H1 (cell line): ENCODE data around the gene OTOL1. TPM values are rescaled to one million over a fixed set of nuclear protein-coding genes. Genes with fewer than 3 reads are reported as not detected.

Experiments
- CTCF ChIA-PET: fragments of 300-600 bp; sonication (Branson Sonifier 250); formaldehyde crosslinking; loops from one replicate; lab custom pipeline; 2021; ENCODE audit not compliant: partially characterized antibody; lab: Charles Lee
- POLR2A ChIA-PET: fragments of 300-600 bp; sonication (Branson Sonifier 250); formaldehyde crosslinking; loops from one replicate; lab custom pipeline; 2021; ENCODE audit warnings: inconsistent platforms; ENCODE audit not compliant: partially characterized antibody; lab: Charles Lee
- DNase-seq, 2 experiments: peaks; one replicate each; pipeline versions ENCODE4 v3.0.0 to v3.0.0-alpha.2; 2010 to 2022; ENCODE audit warnings: low spot score in 2 of 2, low read depth in 1 of 2, mixed read lengths in 1 of 2
- FAIRE-seq: peaks from 2 replicates; lab custom pipeline; 2011; peaks lifted over from hg19 to GRCh38; lab: Jason Lieb, UNC
- H2AFZ ChIP-seq: 2 replicates; pipeline ENCODE4 v1.8.1; 2012; ENCODE audit warnings: low read length, inconsistent platforms
- H2AK5ac ChIP-seq: 2 replicates; pipeline ENCODE4 v1.6.1; 2013; ENCODE audit warnings: low read depth, low read length
- H2BK120ac ChIP-seq: replicated peaks from 2 replicates; pipeline ENCODE3; 2013; ENCODE audit warnings: low read depth, low read length, inconsistent platforms
- H2BK12ac ChIP-seq: 2 replicates; pipeline ENCODE4 v1.6.1; 2013; ENCODE audit warnings: low read depth, low read length
- H2BK15ac ChIP-seq: 2 replicates; pipeline ENCODE4 v1.6.1; 2013; ENCODE audit warnings: low read length
- H2BK20ac ChIP-seq: 2 replicates; pipeline ENCODE4 v1.6.1; 2013; ENCODE audit warnings: low read length
- H2BK5ac ChIP-seq: 2 replicates; pipeline ENCODE4 v1.6.1; 2013; ENCODE audit warnings: low read depth, low read length
- H3K14ac ChIP-seq: 2 replicates; pipeline ENCODE4 v1.6.1; 2013; ENCODE audit warnings: inconsistent platforms; ENCODE audit not compliant: insufficient read length
- H3K18ac ChIP-seq: 2 replicates; pipeline ENCODE4 v1.6.1; 2013; ENCODE audit warnings: low read length; ENCODE audit errors: extremely low read depth
- H3K23ac ChIP-seq: 2 replicates; pipeline ENCODE4 v1.6.1; 2013; ENCODE audit warnings: inconsistent platforms; ENCODE audit not compliant: insufficient read length
- H3K23me2 ChIP-seq: 2 replicates; pipeline ENCODE4 v1.6.1; 2013; ENCODE audit warnings: low read depth, low read length
- H3K27ac ChIP-seq: 2 replicates; pipeline ENCODE4 v1.6.1; 2011; ENCODE audit warnings: low read depth, low read length, inconsistent platforms
- H3K27me3 ChIP-seq, 4 experiments: replicated peaks in 1 of 4; 1 replicate in 1 of 4; 2 replicates in 3 of 4; pipeline versions ENCODE4 v1.6.1 to v1.8.1; 2011 to 2013; ENCODE audit warnings: low read length in 3 of 4, mild to moderate bottlenecking in 3 of 4, inconsistent platforms in 2 of 4, mixed read lengths in 2 of 4, moderate library complexity in 1 of 4; ENCODE audit not compliant: control insufficient read depth in 3 of 4, insufficient read depth in 3 of 4; ENCODE audit errors: extremely low read depth in 1 of 4
- H3K36me3 ChIP-seq, 4 experiments: 2 replicates each; pipeline versions ENCODE4 v1.6.1 to v1.8.1; 2011 to 2013; ENCODE audit warnings: mild to moderate bottlenecking in 4 of 4, low read length in 3 of 4, moderate library complexity in 2 of 4, control low read depth in 1 of 4, inconsistent platforms in 1 of 4; ENCODE audit not compliant: insufficient read depth in 4 of 4, control insufficient read depth in 2 of 4
- H3K4ac ChIP-seq: replicated peaks from 2 replicates; pipeline ENCODE3; 2013; ENCODE audit warnings: low read length, low read depth, mixed read lengths, inconsistent platforms; ENCODE audit not compliant: insufficient read length
- H3K4me1 ChIP-seq, 4 experiments: replicated peaks in 1 of 4; 1 replicate in 1 of 4; 2 replicates in 3 of 4; pipeline versions ENCODE4 v1.6.1 to v1.8.1; 2011 to 2013; ENCODE audit warnings: low read length in 3 of 4, inconsistent platforms in 2 of 4, mixed read lengths in 1 of 4; ENCODE audit not compliant: insufficient read depth in 4 of 4, control insufficient read depth in 3 of 4
- H3K4me2 ChIP-seq, 2 experiments: 2 replicates each; pipeline versions ENCODE4 v1.6.1 to v1.8.1; 2011 to 2013; ENCODE audit warnings: low read depth in 2 of 2, low read length in 2 of 2, control low read depth in 1 of 2, inconsistent platforms in 1 of 2, mild to moderate bottlenecking in 1 of 2; ENCODE audit not compliant: insufficient read depth in 1 of 2
- H3K4me3 ChIP-seq, 4 experiments: fragments of 200-600, 300-600 bp in 1 of 4; sonication (generic), shearing (Covaris generic), sonication (Bioruptor Twin) in 1 of 4; 2 replicates each; pipeline versions ENCODE4 v1.5.1 to v1.8.1; 2011 to 2016; ENCODE audit warnings: low read length in 4 of 4, low read depth in 3 of 4, control low read depth in 2 of 4, inconsistent platforms in 2 of 4, mild to moderate bottlenecking in 2 of 4, mixed read lengths in 1 of 4, moderate library complexity in 1 of 4; ENCODE audit not compliant: insufficient read depth in 2 of 4; ENCODE audit errors: extremely low read depth in 1 of 4
- H3K56ac ChIP-seq: replicated peaks from 2 replicates; pipeline ENCODE3; 2013; ENCODE audit warnings: low read depth, mild to moderate bottlenecking, mixed read lengths, low read length, inconsistent platforms; ENCODE audit not compliant: insufficient read length
- H3K79me1 ChIP-seq: 2 replicates; pipeline ENCODE4 v1.6.1; 2013; ENCODE audit warnings: low read depth, low read length, control low read depth
- H3K79me2 ChIP-seq, 2 experiments: 2 replicates each; pipeline versions ENCODE4 v1.6.1 to v1.8.1; 2012 to 2013; ENCODE audit warnings: low read length in 2 of 2, mild to moderate bottlenecking in 2 of 2, inconsistent platforms in 1 of 2; ENCODE audit not compliant: insufficient read depth in 2 of 2, control insufficient read depth in 1 of 2
- H3K9ac ChIP-seq, 4 experiments: replicated peaks in 1 of 4; 1 replicate in 1 of 4; 2 replicates in 3 of 4; pipeline versions ENCODE4 v1.6.1 to v1.8.1; 2011 to 2013; ENCODE audit warnings: low read depth in 3 of 4, low read length in 3 of 4, control low read depth in 2 of 4, mild to moderate bottlenecking in 2 of 4, moderate library complexity in 2 of 4, inconsistent platforms in 1 of 4; ENCODE audit errors: extremely low read depth in 1 of 4
- H3K9me3 ChIP-seq, 2 experiments: 2 replicates each; pipeline versions ENCODE4 v1.6.1 to v1.8.1; 2012 to 2013; ENCODE audit warnings: mild to moderate bottlenecking in 2 of 2, moderate library complexity in 2 of 2, control low read depth in 1 of 2, inconsistent platforms in 1 of 2, low read depth in 1 of 2, low read length in 1 of 2, mixed read lengths in 1 of 2; ENCODE audit not compliant: insufficient read depth in 2 of 2
- H4K20me1 ChIP-seq, 2 experiments: replicated peaks in 1 of 2; 2 replicates each; pipeline versions ENCODE3 to v1.8.1; 2011 to 2013; ENCODE audit warnings: inconsistent platforms in 2 of 2, low read length in 2 of 2, mild to moderate bottlenecking in 1 of 2; ENCODE audit not compliant: insufficient read depth in 2 of 2, control insufficient read depth in 1 of 2
- H4K5ac ChIP-seq: 2 replicates; pipeline ENCODE4 v1.6.1; 2013; ENCODE audit warnings: low read length, low read depth, mixed read lengths, inconsistent platforms; ENCODE audit not compliant: insufficient read length
- H4K8ac ChIP-seq: 2 replicates; pipeline ENCODE4 v1.8.0; 2013; ENCODE audit warnings: mild to moderate bottlenecking, moderate library complexity, low read length, inconsistent platforms; ENCODE audit not compliant: insufficient read depth; ENCODE audit errors: extremely low read depth
- H4K91ac ChIP-seq: replicated peaks from 2 replicates; pipeline ENCODE3; 2013; ENCODE audit warnings: low read length, mixed read lengths, inconsistent platforms; ENCODE audit not compliant: insufficient read length
- HDAC6 ChIP-seq: IDR thresholded peaks from one replicate; pipeline ENCODE4 v1.7.1; 2012; ENCODE audit warnings: low read depth, mild to moderate bottlenecking, inconsistent platforms, low read length, moderate library complexity
- KDM1A ChIP-seq: fragments of 200-600, 300-600 bp; sonication (generic); IDR thresholded peaks from 2 replicates; pipeline ENCODE4 v1.7.1; 2016; ENCODE audit warnings: mild to moderate bottlenecking, low read length, borderline replicate concordance
- NANOG ChIP-seq: IDR thresholded peaks from 2 replicates; pipeline ENCODE4 v1.6.1; 2011; ENCODE audit warnings: low read length, low read depth, mild to moderate bottlenecking, inconsistent platforms; ENCODE audit not compliant: insufficient read depth, poor library complexity, severe bottlenecking
- RFX5 ChIP-seq: IDR thresholded peaks from 2 replicates; pipeline ENCODE4 v1.6.1; 2011; ENCODE audit warnings: low read depth, low read length, improper control_type of control experiment, borderline replicate concordance
- RXRA ChIP-seq: IDR thresholded peaks from 2 replicates; pipeline ENCODE4 v1.6.1; 2011; ENCODE audit warnings: low read depth, mild to moderate bottlenecking, low read length, moderate library complexity; ENCODE audit not compliant: insufficient read depth
- SAP30 ChIP-seq: fragments of 300-600 bp; sonication (generic); IDR thresholded peaks from 2 replicates; pipeline ENCODE4 v1.7.1; 2012; ENCODE audit warnings: low read length, moderate library complexity, mild to moderate bottlenecking, inconsistent platforms; ENCODE audit not compliant: insufficient read depth, insufficient replicate concordance
- SIN3A ChIP-seq, 2 experiments: IDR thresholded peaks in 1 of 2; conservative IDR thresholded peaks in 1 of 2; 2 replicates each; pipeline ENCODE4 v1.6.1; 2011 to 2012; ENCODE audit warnings: low read length in 2 of 2, improper control_type of control experiment in 1 of 2, low read depth in 1 of 2, mild to moderate bottlenecking in 1 of 2
- SIX5 ChIP-seq: IDR thresholded peaks from 2 replicates; pipeline ENCODE4 v1.6.1; 2011; ENCODE audit warnings: mild to moderate bottlenecking, low read depth, low read length
- SP2 ChIP-seq: IDR thresholded peaks from 2 replicates; pipeline ENCODE4 v1.6.1; 2012; ENCODE audit warnings: mild to moderate bottlenecking, low read length, inconsistent platforms
- SRF ChIP-seq: IDR thresholded peaks from 2 replicates; pipeline ENCODE4 v1.6.1; 2011; ENCODE audit warnings: mild to moderate bottlenecking, low read depth, low read length, moderate library complexity
- TEAD4 ChIP-seq: IDR thresholded peaks from 2 replicates; pipeline ENCODE4 v1.6.1; 2012; ENCODE audit warnings: low read depth, low read length, inconsistent platforms, mixed read lengths
- WGBS, 2 experiments: shearing (Covaris generic) in 1 of 2; methylation state at CpG; one replicate each; pipeline versions ENCODE4 v1.1.6 to v1.1.7; 2013 to 2015; ENCODE audit warnings: low lambda C conversion rate in 2 of 2, mixed read lengths in 2 of 2, inconsistent platforms in 1 of 2, low coverage in 1 of 2, missing lambda C conversion rate in 1 of 2; ENCODE audit not compliant: insufficient replicate concordance in 2 of 2, insufficient coverage in 1 of 2, insufficient read length in 1 of 2; ENCODE audit errors: extremely low coverage in 1 of 2, missing lambda C conversion rate in 1 of 2; 5-methylcytosine and 5-hydroxymethylcytosine counted together
- polyA plus RNA-seq, 7 experiments: library from polyadenylated mRNA; depleted of rRNA in 3 of 7; stranded (reverse) in 5 of 7; unstranded in 2 of 7; fragments of >200 nt in 5 of 7; fragments of 200-250 nt in 2 of 7; gene quantifications; 1 replicate in 5 of 7; 2 replicates in 1 of 7; 4 replicates in 1 of 7; pipeline versions ENCODE4 v1.2.1 to v1.2.3, GENCODE V29; 2011 to 2013; ENCODE audit warnings: missing spikeins in 2 of 7, mixed read lengths in 2 of 7
- total RNA-seq: library from RNA; stranded (reverse); fragmentation: NEBNext Ultra II Directional; extraction: Animal tissue kit (Norgen Biotek cat#: 25700); gene quantifications from 2 replicates; pipeline ENCODE4 v1.2.1, GENCODE V29; 2021

Gene OTOL1
- total and polyA plus RNA-seq, 2 of the 8 experiments (the other 6 are each of a cell fraction or from before 2014, with no cell fraction given): not detected

DNA sequence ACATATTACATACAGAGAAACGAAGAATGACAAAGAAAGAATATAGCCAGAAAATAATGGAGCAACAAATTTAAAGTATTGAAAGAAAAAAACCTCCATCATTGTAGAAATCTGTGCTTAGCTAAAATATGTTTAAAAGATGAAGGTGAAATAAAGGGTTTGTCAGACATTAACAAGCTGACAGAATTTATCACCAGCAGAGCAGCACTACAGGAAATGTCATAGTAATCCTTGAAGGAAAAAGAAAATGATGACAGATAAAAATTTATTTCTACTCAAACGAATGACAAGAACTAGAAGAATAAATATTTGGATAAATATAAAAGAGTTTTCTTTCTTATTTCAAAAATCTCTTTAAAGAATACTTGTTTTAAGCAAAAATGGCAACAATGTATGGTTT lies 40.6 kb upstream of the OTOL1 start:
- Histone ChIP-seq H2BK20ac (no peak overlapping the region), H3K9me3 (no peaks in the 10 kb centered on the region), H2BK5ac (no peak overlapping the region), H3K4me1 (0 out of 7 replicates have a peak, but pooled peaks cover 0 to 2% (median 0%) of the 10 kb centered on the region in 4 experiments), H2BK12ac (no peak overlapping the region), H3K4me2 (no peak overlapping the region), H3K27me3 (no peaks in the 10 kb centered on the region), H4K91ac (no peak overlapping the region), H2BK120ac (no peak overlapping the region), H3K14ac (no peak overlapping the region), H4K8ac (no peak overlapping the region), H2AFZ (no peak overlapping the region), H3K56ac (no peak overlapping the region), H3K79me2 (no peaks in the 10 kb centered on the region), H3K18ac (no peak overlapping the region), H4K5ac (no peak overlapping the region), H3K4ac (no peak overlapping the region), H2BK15ac (no peak overlapping the region), H3K36me3 (no peaks in the 10 kb centered on the region), H3K9ac (no peak overlapping the region), H3K79me1 (no peaks in the 10 kb centered on the region), H3K23me2 (peaks cover 2% of the 10 kb centered on the region; the same call in 1 of the 2 replicates), H2AK5ac (no peak overlapping the region), H3K23ac (no peak overlapping the region), H3K4me3 (no peak overlapping the region), H3K27ac (no peak overlapping the region), H4K20me1 (no peaks in the 10 kb centered on the region)
- TF ChIP-seq NANOG (no peak), KDM1A (no peak), SP2 (no peak), SRF (no peak), HDAC6 (no peak), TEAD4 (no peak), SIX5 (no peak), SIN3A (conservative IDR thresholded peaks at IDR 0.05 in 1 of 2, IDR thresholded peaks at IDR 0.05 in 1 of 2; ENCODE audit: low read depth in 1 of 2, low read length in 2 of 2) (no peak), SAP30 (no peak), RFX5 (no peak), RXRA (no peak)
- POLR2A ChIA-PET: no interaction called here
- WGBS, 2 experiments: 86% methylated on average over 2 of the region's 2 CpGs; no CpG with 5 or more reads in 1 of the 2 experiments
- DNase-seq (no peak), FAIRE-seq (no peak)
- CTCF ChIA-PET: no interaction called here
